Activated naive CD4-positive, alpha-beta T cell treated with anti-CD3 and anti-CD28 coated beads, Interleukin-2, amount 50 U/mL, for 24 hours (primary cell): ENCODE data around the gene LAMA3.

ENCODE experiments used
- H3K27ac Mint-ChIP-seq: one replicate; pipeline ENCODE4 v1.8.0; 2021; ENCODE audit warnings: mild to moderate bottlenecking, mixed read lengths
- H3K27me3 Mint-ChIP-seq: one replicate; pipeline ENCODE4 v1.8.0; 2021; ENCODE audit warnings: mixed read lengths
- H3K36me3 Mint-ChIP-seq: one replicate; pipeline ENCODE4 v1.8.0; 2021; ENCODE audit warnings: mixed read lengths
- H3K4me1 Mint-ChIP-seq: one replicate; pipeline ENCODE4 v1.8.0; 2021; ENCODE audit warnings: mixed read lengths
- H3K4me3 Mint-ChIP-seq: one replicate; pipeline ENCODE4 v1.8.0; 2021; ENCODE audit warnings: mild to moderate bottlenecking, mixed read lengths
- H3K9me3 Mint-ChIP-seq: one replicate; pipeline ENCODE4 v1.8.0; 2021; ENCODE audit warnings: mixed read lengths

Gene LAMA3

DNA sequence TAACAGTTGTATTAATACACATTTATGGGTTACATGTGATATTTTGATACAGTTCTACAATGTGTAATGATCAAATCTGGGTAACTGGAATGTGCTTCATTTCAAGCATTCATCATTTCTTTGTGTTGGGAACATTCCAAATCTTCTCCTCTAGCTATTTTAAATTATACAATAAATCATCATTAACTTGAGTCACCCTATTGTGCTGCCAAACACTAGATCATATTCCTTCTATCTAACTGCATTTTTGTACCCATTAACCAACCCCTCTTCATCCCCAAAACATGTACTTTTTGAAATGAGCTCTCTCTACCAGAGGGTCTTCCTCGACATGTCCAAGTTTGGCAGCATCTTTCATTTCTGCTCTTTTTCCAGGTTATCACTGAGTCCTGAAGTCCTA, 244.2 kb downstream of the LAMA3 start:
- no peaks in the 10 kb centered on the region for H3K36me3 Mint-ChIP-seq
- no peak overlapping the region for H3K27ac Mint-ChIP-seq
- peaks cover 64% of the 10 kb centered on the region for H3K4me1 Mint-ChIP-seq
- H3K4me3 Mint-ChIP-seq = no peak overlapping the region
- H3K9me3 Mint-ChIP-seq = no peaks in the 10 kb centered on the region
- no peaks in the 10 kb centered on the region for H3K27me3 Mint-ChIP-seq

DNA sequence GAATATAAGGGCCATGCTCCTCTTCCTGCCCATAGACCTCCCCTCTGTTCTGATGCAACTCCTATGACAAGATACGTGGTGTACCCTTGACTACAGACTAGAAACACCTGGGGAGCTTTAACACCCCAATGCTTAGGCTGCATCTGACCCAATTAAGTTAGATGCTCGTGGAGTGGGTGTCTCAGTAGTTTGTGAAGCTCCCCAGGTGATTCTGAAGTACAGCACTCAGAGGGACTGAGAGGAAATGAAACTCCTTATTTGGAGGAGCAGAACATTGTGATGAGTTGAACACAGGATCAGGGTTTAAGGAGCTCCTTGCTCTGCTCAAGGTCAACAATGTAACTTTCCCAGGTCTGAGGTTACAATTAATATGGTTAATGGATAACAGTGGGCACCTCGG, 245.0 kb downstream of the LAMA3 start:
- H3K27me3 Mint-ChIP-seq = no peaks in the 10 kb centered on the region
- no peak overlapping the region for H3K27ac Mint-ChIP-seq
- H3K4me3 Mint-ChIP-seq = no peak overlapping the region
- H3K36me3 Mint-ChIP-seq = no peaks in the 10 kb centered on the region
- peaks cover 64% of the 10 kb centered on the region for H3K4me1 Mint-ChIP-seq
- H3K9me3 Mint-ChIP-seq = no peaks in the 10 kb centered on the region

DNA sequence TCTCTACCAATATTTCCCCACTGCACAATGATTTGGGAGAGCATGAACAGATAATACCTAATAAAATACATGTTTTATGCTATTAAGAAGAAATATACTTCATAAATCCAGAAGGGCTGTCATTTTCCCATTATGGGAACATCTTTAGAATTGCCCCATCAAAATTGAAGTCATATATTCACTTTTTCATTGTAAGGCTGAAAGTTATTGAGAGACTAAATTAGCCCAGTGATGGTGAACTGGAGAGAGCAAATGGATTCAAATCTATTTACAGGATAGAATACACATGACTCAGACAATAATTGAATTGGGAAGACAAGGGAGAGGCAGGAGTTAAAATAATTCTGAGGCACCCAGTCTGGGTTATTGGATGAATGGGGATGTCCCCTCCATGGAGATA, 245.6 kb downstream of the LAMA3 start:
- H3K27me3 Mint-ChIP-seq = no peaks in the 10 kb centered on the region
- peaks cover 60% of the 10 kb centered on the region for H3K4me1 Mint-ChIP-seq
- H3K9me3 Mint-ChIP-seq = no peaks in the 10 kb centered on the region
- no peak overlapping the region for H3K4me3 Mint-ChIP-seq
- H3K27ac Mint-ChIP-seq = peak overlapping the region; percentile 11
- no peaks in the 10 kb centered on the region for H3K36me3 Mint-ChIP-seq

DNA sequence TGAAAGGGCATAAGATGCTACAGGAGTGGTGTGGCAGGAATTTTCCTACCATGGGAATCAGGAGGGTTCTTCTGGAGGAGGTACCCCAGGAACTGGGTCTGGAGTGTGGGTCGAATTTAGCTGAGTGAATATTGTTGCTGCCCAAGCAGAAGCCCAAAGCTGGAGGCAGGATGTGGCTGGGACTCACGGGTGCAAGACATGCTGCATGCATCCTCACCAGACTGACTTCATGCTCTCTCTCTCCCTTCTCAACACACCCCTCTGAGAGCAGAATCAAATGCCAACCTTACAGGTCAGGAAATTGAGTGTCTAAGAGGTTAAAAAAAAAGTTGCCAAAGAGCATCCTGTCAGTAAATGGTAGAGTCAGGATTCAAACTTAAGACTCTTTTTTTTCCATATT, 246.6 kb downstream of the LAMA3 start:
- H3K4me1 Mint-ChIP-seq = peaks cover 56% of the 10 kb centered on the region
- no peaks in the 10 kb centered on the region for H3K36me3 Mint-ChIP-seq
- no peaks in the 10 kb centered on the region for H3K9me3 Mint-ChIP-seq
- no peak overlapping the region for H3K27ac Mint-ChIP-seq
- H3K4me3 Mint-ChIP-seq = peak overlapping the region; percentile 51
- H3K27me3 Mint-ChIP-seq = no peaks in the 10 kb centered on the region

DNA sequence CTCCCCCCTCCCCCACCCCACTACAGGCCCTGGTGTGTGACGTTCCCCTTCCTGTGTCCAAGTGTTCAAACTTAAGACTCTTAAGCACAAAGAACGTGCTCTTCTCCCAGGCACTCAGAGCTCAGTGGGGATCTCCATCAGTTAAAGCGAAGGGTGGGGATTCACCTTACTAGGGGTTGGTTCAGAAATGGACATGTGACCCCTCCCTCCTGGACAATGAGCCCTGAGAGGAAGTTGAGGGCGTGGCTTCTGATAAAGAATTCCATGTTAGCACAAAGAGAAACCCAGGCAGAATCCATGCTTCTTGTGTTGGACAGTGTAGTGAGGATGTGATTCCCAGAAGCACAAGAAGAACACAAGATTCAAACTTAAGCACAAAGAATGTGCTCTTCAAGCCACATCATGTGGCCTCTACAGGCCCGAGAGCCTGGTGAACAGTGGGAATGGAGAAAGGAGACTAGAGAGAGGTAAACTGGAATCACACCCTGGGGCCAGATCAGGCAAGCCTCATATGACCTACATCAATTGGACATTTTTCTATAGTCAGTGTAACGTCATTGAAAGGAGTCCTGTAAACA, 247.2 kb downstream of the LAMA3 start:
- peak overlapping the region; percentile 3 for H3K4me3 Mint-ChIP-seq
- H3K4me1 Mint-ChIP-seq = peaks cover 57% of the 10 kb centered on the region
- peak overlapping the region; percentile 5 for H3K27ac Mint-ChIP-seq
- H3K9me3 Mint-ChIP-seq = no peaks in the 10 kb centered on the region
- H3K36me3 Mint-ChIP-seq = no peaks in the 10 kb centered on the region
- H3K27me3 Mint-ChIP-seq = no peaks in the 10 kb centered on the region

DNA sequence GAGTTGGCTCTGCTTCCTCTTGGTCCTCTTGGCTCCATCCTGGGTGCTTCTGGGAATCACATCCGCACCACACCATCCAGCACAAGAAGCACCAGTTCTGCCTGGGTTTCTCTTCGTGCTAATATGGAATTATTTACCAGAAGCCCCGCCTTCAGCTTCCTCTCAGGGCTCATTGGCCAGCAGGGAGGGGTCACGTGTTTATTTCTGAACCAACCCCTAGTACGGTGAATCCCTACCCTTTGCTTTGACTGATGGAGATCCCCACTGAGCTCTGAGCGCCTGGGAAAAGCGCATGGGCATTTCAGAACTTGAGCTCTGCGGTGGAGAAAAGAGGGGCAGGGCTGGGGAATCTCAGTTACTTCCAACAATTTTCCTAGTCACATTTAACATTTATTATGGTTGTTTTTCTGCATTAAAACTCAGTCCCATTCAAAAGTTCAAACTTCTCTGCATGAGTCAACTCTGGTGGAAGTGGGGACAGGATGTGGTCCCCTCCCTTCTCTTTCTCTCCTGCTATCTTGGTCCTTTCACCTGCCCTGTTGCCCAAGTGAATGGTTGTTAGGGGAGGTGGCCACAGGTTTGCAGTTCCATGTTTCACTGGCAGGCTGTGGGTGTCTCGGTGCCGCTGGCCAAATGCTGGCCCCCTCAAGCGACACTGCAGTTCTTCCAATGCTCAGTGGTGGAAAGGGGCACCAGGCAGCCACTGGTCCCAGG, 248.9 kb downstream of the LAMA3 start:
- H3K9me3 Mint-ChIP-seq = no peaks in the 10 kb centered on the region
- H3K27me3 Mint-ChIP-seq = no peaks in the 10 kb centered on the region
- H3K4me3 Mint-ChIP-seq = no peak overlapping the region
- no peak overlapping the region for H3K27ac Mint-ChIP-seq
- peaks cover 71% of the 10 kb centered on the region for H3K4me1 Mint-ChIP-seq
- H3K36me3 Mint-ChIP-seq = no peaks in the 10 kb centered on the region

DNA sequence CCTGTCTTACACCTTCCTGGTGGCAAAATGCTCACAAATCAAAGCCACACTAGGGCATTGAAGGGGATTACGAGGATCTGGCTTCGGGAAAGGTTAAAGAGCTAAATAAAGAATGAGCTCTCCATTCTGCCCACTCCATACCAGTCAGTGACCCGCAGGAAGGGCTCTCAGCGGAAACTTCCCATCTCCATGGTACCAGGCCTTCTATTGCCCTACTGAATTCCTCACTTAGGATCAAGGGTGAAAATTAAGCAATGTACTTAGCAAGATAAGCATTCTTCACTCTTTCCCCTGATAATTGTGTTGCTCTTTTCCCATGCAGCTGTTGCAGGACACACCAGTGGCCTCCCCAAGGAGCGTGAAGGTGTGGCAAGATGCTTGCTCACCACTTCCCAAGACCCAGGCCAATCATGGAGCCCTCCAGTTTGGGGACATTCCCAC, 249.7 kb downstream of the LAMA3 start:
- peaks cover 78% of the 10 kb centered on the region for H3K4me1 Mint-ChIP-seq
- H3K27me3 Mint-ChIP-seq = no peaks in the 10 kb centered on the region
- H3K36me3 Mint-ChIP-seq = no peaks in the 10 kb centered on the region
- no peak overlapping the region for H3K4me3 Mint-ChIP-seq
- H3K9me3 Mint-ChIP-seq = no peaks in the 10 kb centered on the region
- H3K27ac Mint-ChIP-seq = no peak overlapping the region

DNA sequence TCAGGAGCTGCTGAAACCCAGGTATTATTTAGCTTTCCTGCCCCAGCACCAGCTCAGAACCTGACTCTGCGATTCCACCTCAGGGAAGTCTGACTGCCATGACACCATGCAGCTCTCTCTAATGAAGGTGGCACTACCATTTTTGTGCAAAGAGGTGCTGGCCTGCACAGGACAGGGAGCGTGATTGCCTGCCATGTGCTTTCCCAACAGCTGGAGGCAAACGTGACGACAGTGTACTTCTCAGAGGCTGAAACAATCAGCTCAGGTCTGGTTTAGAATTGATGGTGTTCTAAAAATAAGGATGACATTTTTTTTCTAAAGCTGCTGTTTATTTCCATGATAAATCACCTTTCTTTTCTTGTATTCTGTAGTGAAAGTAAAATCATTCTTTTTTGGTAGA, 250.1 kb downstream of the LAMA3 start:
- H3K4me1 Mint-ChIP-seq = peaks cover 78% of the 10 kb centered on the region
- H3K9me3 Mint-ChIP-seq = no peaks in the 10 kb centered on the region
- no peaks in the 10 kb centered on the region for H3K36me3 Mint-ChIP-seq
- no peak overlapping the region for H3K27ac Mint-ChIP-seq
- H3K4me3 Mint-ChIP-seq = no peak overlapping the region
- no peaks in the 10 kb centered on the region for H3K27me3 Mint-ChIP-seq

DNA sequence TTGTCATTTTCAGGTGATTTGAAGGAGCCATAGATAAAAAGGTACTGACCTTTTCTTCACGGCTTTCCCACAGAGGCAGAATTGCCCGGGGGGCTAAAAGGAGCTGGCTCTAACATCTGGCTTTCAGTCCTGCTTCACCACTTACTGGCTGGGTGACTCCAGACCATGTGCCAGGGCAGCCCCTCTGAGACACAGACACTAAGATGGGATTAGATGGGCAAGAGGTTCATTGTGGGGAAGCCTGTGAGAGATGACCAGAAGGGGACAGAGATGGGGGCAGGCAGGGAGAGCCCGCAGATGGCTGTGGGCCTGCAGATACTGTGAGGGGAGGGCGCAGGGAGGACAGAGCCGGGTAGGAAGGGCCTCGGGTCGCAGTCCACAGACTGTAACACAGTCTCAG, 250.6 kb downstream of the LAMA3 start:
- H3K9me3 Mint-ChIP-seq = no peaks in the 10 kb centered on the region
- H3K4me3 Mint-ChIP-seq = no peak overlapping the region
- peaks cover 75% of the 10 kb centered on the region for H3K4me1 Mint-ChIP-seq
- H3K27me3 Mint-ChIP-seq = no peaks in the 10 kb centered on the region
- no peaks in the 10 kb centered on the region for H3K36me3 Mint-ChIP-seq
- no peak overlapping the region for H3K27ac Mint-ChIP-seq

DNA sequence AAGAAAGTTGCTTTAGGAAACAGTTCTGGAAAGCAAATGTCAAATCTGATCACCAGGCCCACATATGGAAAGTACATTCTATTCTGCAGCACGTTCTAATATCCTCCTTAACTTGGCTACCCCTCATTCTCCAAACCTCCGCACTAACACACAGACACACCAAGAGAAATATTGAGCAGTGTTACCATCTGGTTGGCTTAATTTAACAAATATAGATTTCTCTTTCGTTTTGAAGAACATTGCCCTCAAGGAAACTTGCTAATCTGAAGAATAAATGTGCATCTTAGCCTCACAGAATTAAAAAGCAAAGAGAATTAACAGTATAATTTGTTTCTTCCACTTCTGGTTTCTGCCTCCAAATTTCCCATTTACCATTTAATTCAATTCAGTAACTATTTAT, 252.5 kb downstream of the LAMA3 start:
- peaks cover 56% of the 10 kb centered on the region for H3K4me1 Mint-ChIP-seq
- H3K4me3 Mint-ChIP-seq = no peak overlapping the region
- H3K27me3 Mint-ChIP-seq = no peaks in the 10 kb centered on the region
- no peaks in the 10 kb centered on the region for H3K36me3 Mint-ChIP-seq
- no peaks in the 10 kb centered on the region for H3K9me3 Mint-ChIP-seq
- H3K27ac Mint-ChIP-seq = no peak overlapping the region

DNA sequence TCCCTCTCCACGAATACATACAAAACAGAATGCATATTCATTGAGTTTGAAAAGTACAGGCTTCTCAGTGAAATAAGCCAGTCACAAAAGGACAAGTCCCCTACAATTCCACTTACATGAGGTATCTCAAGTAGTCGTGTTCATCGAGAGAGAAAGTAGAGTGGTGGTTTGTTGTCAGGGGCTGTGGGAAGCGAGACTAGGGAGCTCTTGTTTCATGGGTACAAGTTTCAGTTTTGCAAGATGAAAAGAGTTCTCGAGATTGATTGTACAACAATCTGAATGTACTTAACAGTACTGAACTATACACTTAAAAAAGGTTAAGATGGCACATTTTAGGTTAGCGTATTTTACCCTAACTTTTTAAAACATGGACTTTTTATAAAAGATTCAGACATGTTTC, 253.9 kb downstream of the LAMA3 start:
- H3K27ac Mint-ChIP-seq = peak overlapping the region; percentile 31
- H3K36me3 Mint-ChIP-seq = no peaks in the 10 kb centered on the region
- H3K9me3 Mint-ChIP-seq = no peaks in the 10 kb centered on the region
- H3K4me3 Mint-ChIP-seq = peak overlapping the region; percentile 59
- H3K27me3 Mint-ChIP-seq = no peaks in the 10 kb centered on the region
- peaks cover 43% of the 10 kb centered on the region for H3K4me1 Mint-ChIP-seq

DNA sequence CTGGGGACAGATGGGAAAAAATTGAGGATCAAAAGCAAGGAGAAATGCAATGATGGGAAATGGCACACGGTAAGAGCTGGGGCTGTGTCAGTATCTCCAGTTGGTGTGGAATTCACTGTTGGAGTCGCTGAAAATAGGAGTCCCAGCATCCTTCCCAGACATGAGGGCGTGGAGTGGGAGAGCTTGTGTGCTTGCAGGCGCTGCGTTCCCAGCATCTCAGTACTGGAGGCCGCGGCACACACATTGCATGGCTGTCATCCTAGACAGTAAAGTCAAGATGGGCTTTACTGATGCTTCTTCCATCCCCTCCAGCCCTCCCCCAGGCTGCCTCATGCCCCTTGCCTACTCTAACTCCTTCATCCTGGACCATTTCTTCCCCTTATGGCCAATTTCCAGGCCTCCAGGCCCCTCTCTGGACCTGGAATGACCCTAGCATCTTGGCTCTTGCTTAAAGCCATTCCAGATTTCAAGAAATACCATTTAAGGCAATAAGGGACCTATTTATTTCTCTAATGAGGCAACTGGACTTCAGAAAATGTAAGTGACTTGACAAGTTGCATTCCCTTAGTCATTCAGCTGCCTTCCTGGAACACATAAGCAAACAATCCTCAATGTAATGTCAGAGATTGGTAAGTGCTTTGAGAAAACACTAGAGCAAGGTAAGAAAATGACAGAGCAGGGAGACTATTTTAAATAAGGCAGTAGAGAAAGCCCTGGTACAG, 254.8 kb downstream of the LAMA3 start:
- H3K27ac Mint-ChIP-seq = no peak overlapping the region

DNA sequence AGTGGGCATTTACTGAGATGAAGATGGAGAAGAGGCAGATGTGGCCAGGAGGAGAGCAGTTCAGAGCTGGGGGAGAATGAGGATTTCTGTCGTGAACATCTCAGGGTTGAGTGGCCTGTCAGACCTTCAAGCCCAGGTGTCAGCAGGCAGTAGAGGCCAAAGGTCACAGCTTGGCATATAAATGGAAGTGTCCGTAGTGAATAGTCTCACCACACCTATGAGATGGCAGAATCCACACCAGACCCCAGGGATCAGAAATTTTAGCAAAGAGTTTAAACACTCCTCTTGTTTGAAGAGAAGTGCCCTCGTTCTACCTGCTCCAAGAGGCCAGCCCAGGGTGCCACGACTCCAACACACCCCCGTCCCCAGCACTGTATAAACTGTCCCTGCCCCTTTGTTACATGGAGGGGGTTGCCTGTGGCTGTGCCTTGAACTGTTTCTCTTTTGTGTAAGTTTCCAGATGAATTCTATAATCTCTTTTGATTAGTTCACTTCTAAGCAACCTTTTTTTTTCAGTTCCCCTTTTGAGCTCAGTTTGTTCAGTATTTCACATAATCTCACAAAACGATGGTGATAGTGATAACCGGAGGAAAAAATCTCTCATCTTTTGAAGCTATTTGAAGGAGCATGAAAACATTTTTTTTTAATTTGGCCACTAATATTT, 256.3 kb downstream of the LAMA3 start:
- H3K36me3 Mint-ChIP-seq = no peaks in the 10 kb centered on the region
- H3K4me3 Mint-ChIP-seq = no peak overlapping the region
- H3K27ac Mint-ChIP-seq = no peak overlapping the region

More for the DNA sequence above, 254.8 kb downstream of the LAMA3 start:
- peaks cover 34% of the 10 kb centered on the region for H3K4me1 Mint-ChIP-seq
- H3K4me3 Mint-ChIP-seq = no peak overlapping the region
- no peaks in the 10 kb centered on the region for H3K36me3 Mint-ChIP-seq
- H3K27me3 Mint-ChIP-seq = no peaks in the 10 kb centered on the region
- no peaks in the 10 kb centered on the region for H3K9me3 Mint-ChIP-seq

DNA sequence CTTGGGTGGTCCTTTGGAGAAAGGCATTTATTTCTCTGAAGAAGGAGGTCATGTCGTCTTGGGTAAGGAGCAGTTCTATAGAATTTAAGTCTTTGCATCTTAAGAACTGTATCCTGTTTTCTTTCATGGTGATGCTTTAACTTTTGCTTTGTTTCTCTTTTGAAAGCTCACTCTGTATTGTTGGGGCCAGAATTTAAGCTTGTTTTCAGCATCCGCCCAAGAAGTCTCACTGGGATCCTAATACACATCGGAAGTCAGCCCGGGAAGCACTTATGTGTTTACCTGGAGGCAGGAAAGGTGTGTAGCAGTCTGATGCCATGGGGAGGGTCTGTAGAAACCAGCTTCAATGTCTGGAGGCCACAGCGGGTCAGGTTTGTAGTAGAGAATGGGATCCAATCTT, 260.6 kb downstream of the LAMA3 start:
- no peak overlapping the region for H3K4me3 Mint-ChIP-seq
- no peak overlapping the region for H3K27ac Mint-ChIP-seq
- peaks cover 15% of the 10 kb centered on the region for H3K4me1 Mint-ChIP-seq
- H3K9me3 Mint-ChIP-seq = no peaks in the 10 kb centered on the region
- H3K27me3 Mint-ChIP-seq = no peaks in the 10 kb centered on the region
- H3K36me3 Mint-ChIP-seq = no peaks in the 10 kb centered on the region

More for the DNA sequence above, 256.3 kb downstream of the LAMA3 start:
- Mint-ChIP-seq H3K4me1 (peaks cover 43% of the 10 kb centered on the region), H3K27me3 (no peaks in the 10 kb centered on the region), H3K9me3 (no peaks in the 10 kb centered on the region)

DNA sequence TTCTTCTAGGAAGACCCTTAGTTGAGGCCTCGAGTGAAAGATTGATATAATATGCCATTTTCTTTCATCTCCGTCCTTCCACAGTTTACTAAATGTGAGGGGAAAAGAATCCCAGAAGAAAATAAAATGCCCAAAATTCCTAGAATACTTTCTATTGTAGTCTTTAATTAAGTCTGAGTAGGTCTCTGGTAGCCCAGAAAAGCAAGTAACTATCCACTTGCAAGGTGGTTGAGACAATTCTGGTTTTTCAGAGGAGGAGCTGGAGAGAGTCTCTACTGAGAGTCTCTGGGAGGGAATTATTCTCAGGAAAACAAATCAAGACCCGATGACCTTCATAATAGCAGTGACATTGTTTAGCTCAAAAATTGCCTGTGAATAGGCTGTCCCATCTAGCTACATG, 261.4 kb downstream of the LAMA3 start:
- Mint-ChIP-seq H3K9me3 (no peaks in the 10 kb centered on the region), H3K27me3 (no peaks in the 10 kb centered on the region), H3K27ac (no peak overlapping the region), H3K4me3 (peak overlapping the region; percentile 30), H3K36me3 (no peaks in the 10 kb centered on the region), H3K4me1 (peaks cover 15% of the 10 kb centered on the region)

DNA sequence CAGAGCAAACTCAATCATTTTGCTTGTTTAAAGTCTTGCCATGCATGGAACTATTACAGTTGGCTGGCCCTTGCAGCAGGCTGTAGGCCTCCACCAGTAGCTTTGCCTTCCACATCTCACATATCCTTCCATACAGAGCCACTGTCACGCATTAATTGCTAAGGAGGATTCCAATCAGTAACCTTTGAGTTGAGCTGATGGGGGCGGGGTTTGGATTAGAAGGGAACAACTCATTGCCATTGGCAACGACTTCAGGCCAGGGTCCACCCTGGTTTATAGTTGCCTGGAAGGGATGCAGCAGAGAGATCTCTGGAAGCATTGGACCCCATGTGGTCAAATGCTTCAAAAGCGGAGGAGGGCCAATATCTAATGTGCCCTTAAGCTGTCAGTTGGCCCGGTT, 262.0 kb downstream of the LAMA3 start:
- Mint-ChIP-seq H3K9me3 (no peaks in the 10 kb centered on the region), H3K27me3 (no peaks in the 10 kb centered on the region), H3K4me1 (peaks cover 15% of the 10 kb centered on the region), H3K36me3 (no peaks in the 10 kb centered on the region), H3K27ac (no peak overlapping the region), H3K4me3 (no peak overlapping the region)
